GM19328 (cell line): ENCODE results near the gene PGBD5.
"Not testable (repeated sequence)": the region's sequence is repeated elsewhere in the genome, so short reads cannot be mapped to it uniquely, and the experiment has no call there.

Source experiments
- ATAC-seq: cut with Tn5 transposase; IDR thresholded peaks from one replicate; pipeline ENCODE4 v1.9.1; 2021; ENCODE audit warnings: mild to moderate bottlenecking, moderate library complexity; ENCODE audit not compliant: unreplicated experiment

PGBD5 gene

DNA sequence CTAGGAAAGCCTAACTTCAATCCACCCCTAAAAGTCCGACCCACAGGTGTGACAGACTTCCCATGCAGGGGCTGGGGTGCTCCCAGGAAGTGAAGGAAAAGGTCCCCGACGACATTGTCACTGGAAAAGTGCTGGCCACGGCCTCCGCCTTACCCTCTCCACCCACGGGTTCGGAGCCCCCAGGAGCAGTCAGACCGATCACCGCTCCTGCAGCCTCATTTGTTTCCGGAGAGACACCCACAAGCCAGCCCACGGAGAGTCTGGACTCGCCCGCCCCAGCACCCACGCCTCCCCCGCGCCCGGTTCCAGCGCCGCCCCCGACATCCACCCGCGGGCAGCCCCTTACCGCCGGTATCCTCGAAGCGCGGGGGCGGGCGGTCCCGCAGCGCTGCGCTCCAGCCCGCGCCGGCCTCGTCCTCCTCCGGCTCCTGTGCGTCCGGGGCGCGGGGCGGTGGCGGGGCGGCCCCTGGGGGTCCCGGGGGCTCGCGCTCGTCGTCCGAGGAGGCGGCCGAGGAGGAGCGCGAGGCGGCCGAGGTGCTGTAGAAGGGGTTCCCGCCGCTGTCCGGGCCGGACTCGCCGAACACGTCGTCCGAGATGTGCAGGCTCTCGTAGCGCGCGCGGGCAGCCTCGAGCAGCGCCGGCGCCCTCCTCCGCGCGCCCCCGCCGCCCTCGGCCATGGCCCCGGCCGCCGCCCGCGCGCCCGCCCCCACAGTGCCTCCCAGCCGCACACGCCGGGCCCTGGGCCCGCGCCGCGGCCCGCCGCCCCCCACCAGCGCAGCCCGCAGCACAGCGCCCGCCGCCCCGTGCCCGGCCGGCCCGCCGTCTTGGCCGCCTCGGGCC lies 660 bp downstream of the PGBD5 start:
- ATAC-seq = no peak

DNA sequence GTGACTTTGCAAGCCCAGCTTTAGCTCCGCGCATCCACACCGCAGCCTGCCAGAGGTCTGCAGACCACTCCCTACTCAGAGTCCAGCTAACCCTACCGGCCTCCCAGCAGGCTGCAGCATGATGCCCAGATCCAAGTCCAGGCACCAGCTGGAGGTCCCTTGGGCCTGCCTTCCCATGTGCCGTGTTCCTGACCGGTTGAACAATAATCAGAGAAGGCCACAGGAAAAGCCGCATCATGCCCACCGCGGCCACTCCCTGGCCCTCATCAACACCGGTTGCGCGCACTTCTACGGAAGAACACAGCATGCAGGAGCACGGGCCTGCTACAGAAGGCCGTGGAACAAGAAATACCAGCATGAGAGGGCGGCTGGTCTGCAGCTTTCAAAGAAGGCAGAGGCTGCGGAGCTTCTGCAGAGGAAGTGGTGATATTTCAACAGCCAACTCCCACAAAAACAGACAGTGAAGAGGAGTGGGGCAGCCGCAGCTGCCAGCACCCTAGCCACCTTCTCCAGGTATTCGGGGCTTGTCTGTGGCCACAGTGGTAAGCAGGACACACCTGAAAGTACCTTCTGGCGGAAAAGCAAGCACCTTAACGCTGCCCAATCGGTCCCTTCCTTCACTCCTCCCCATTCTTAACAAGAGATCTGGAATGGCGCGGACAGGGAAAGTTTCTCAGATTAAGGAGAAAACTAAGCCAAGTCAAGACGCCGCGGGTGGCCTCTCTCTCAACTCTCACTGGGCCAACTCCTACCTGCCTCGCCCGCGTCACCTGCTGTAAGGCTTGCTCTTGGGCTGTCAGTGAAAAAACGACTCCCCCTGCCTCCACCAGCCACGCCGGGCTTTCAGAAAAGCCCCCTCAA lies 1.5 kb downstream of the PGBD5 start:
- no peak for ATAC-seq

DNA sequence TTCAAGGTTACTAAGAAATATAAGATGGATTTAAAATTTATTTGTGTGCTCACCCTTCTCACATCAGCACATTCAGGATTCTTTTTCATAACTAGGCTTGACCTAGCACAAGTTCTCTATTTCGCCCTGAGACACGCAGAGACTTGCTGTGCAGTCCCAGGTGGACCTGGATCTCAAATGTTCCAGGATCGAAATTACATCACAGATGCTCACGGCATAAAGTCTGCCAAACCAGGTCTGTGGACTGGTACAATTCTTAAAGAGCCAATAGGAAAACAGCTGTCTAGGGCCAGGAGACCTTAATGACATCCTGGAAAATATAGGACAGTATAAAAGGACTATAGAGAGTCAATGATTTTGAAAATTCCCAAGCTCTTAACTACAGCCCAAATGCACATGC lies 2.2 kb downstream of the PGBD5 start:
- no peak for ATAC-seq

DNA sequence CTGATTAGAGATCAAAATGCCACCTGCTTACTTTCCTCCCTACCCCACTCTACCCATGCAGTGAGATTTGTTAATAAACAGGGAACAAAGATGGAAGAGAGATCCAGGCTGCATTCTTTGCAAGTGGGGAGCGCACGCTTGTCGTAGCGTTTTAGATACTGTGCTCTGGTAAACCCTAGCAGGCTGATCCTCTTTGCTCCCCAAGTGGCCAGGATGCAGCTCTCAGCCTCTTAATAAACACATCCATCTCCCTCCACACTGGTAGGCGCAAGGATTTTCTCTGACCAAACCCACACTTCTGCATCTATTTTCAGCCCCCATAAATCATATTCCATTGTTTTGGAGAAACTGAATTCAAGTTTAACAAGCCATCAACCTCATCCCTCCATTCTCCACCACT lies 2.9 kb downstream of the PGBD5 start:
- no peak for ATAC-seq

DNA sequence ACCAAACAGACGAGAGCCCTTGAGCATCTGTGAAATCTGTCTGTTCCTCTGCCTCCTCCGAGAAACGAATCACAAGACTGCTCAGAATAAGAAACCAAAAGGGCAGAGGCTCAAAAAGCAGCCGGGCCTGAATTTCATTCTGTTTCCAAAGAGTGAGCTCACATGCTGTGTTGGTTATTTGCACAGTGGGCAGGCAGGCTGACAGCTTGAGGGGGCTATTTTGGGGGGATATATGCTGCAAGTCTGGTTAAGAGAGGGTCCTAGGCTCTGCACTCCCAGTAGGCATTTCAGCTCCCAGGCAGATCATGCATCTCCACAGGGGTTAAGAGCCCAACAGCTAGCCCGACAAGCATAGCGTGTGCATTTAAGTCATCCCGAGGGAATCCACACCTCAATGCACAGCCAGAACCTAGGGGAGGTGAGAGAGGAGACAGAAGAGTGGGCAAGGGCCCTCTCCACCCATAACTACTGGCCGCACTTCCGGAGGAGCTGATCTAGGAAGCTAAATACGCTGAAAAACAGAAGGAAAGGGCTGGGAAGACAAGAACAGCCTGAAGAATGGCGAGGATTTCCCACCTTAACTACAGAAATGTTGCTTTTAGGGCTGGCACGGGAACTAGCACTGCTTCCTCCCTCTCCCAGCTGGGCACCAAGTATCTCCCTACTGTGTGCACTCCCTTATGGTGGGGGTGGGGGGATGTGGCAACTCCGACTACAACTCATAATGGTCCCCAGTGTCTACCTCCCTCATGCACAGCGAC lies 3.7 kb downstream of the PGBD5 start:
- ATAC-seq = no peak

DNA sequence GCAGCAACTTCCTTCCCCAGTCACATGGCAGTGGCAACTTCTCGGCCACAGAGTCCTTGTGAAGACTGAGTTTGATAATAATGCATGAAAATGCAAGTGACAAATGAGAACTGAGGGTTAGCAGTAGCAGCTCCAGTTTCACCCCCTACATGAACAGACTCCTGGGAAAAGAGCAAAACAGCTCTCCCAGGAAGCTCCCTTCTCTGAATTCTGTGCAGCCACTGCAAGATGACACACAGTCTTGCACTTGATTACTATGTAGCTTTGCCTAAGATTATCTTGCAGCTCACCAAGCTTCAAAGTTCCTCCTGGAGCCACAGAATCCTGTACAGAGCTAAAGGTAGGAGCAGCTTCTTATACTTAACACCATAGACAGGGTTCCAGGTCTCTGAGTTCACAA lies 4.7 kb downstream of the PGBD5 start:
- no peak for ATAC-seq

DNA sequence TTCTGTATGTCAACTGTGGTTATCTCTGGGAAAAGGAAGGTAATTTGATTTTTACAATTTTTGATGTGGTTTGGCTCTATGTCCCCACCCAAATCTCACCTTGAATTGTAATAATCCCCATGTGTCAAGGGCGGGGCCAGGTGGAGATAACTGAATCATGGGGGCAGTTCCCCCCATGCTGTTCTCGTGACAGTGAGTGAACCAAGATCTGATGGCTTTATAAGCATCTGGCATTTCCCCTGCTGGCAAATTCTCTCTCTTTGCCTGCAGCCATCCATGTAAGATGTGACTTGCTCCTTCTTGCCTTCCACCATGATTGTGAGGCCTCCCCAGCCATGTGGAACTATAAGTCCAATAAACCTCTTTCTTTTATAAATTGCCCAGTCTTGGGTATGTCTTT lies 5.8 kb downstream of the PGBD5 start:
- ATAC-seq = not testable (repeated sequence)

DNA sequence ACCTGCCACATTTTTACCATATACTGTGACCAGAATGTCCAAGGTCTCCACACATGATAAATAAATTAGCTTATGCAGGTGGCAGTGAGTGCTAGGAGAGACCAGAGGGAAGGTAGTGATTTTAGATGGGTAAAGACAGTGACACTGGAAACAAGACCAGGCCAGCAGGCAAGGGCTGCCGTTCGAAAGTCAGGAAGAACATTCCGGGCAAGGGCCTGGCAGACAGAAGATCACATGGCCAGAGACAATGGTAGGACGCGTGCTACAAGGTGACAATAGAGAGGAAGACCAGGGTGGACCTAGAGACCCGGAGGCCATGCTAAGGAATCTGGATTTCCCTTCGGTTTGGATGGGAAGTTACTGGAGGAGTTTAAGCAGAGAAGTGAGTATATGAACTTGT lies 9.7 kb downstream of the PGBD5 start:
- ATAC-seq = no peak

DNA sequence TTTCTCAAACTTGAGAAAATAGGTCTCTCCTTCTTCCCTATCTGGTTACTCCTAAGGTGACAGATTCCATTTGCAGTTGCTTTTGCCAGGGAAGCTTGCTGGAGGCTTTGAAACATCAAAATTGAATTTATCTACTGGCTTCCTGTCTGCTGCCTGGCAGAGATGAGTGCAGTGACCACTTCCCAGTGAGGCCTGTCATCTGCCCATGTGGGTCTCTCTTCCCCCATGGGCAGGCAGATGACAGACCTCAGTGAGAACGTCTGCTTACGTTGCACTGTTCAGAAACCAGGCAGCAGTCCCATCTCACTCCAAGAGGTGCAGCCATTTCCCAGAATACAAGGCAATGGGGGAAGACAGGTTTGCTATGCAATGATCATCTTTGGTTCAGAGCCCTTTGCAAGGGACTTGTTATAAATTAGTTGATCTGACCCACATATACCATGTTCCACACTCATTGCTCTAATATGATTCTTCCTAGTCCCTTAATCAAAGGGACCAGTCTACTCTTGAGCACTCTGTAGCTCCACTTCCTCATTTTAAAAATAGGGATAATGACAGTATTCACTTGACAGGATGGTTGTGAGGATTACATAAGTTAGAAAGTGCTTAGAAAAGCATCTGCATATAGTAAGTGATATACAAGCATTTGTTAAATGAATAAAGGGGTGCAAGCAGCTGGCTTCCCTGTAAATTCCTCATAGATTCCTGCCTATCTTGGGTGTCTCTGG lies 10.6 kb downstream of the PGBD5 start:
- no peak for ATAC-seq

DNA sequence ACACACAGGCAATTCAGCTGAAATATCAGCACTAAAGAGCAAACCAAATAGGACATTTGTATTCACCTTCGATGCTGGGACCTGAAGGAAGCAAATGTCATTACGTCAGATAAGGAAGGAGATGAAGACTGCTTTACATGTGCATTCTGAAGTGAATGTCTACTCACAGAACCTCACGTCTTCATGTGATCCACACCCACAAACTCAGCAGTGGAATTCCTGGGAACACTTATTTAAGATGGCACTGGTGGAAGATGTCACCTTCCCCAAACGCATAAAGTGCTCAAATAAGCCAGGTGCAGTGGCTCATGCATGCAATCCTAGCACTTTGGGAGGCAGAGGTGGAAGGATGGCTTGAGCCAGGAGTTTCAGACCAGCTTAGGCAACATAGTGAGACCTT lies 11.4 kb downstream of the PGBD5 start:
- ATAC-seq = no peak

DNA sequence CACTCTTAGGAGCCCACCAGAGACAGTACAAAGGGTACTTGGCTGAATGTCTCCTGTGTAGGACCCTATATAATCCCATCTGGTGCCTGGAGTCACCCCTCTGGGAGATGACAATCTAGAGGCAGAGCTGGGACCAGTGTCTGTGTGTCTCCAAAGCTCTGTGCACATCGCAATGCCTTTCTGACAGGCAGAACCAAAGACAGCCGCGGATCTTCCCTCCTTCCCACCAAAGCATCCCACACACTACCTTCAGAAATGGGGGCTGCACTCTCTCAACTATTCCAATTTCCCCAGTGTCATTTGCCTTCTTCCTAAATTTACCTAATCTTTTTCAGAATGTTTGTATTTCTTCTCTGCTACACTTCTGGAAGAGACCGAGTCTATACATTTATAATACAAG lies 12.0 kb downstream of the PGBD5 start:
- ATAC-seq = no peak

DNA sequence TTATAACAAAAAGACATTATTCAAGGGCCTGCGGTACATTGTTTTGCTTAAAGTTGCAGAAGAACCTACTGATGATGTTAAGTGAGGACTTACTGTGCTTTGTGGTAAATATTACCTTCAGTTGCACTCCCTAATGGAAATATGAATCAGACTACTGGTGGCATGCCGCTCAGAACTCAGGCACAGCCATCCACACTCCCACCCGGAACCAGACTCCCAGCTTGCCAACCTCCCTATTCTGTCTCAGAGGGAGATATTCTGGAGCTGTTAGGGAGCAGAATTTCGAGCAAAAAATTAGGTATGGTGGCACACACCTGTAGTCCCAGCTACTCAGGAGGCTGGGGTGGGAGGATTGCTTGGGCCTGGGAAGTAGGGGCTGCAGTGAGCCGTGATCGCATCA lies 13.1 kb downstream of the PGBD5 start:
- ATAC-seq = no peak

DNA sequence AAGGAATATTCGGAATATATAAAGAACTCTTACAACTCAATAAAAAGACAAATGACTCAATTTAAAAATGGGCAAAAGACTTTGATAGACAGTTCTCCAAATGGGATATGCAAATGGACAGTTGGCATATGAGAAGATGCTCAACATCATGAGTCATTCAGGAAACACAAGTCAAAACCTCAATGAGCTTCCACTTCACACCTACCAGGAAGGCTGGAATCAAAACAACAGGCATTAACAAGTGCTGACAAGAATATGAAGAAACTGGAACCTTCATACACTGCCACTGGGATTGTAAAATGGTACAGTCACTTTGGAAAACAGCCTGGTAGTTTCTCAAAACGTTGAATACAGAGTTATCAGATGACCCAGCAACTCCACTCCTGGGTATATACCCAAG lies 17.2 kb downstream of the PGBD5 start:
- ATAC-seq = no peak

DNA sequence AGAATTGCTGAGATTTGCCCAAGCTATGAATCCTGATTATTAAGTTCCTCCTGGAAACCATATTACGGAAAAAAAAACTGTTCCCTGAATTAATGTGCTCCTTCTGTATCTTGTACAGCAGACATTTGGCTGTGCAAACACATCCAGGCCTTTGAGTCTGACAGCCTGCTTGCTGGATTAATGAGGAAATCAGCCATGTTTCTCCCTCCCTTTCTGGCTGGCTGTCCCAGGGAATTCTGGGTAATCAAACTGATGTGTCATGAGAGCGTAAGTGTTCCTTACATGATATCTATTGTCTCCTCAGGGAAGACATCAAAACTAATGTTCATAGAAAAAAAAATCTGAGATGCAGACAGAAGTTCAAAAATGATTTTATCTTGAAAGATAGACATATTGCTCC lies 18.8 kb downstream of the PGBD5 start:
- no peak for ATAC-seq

DNA sequence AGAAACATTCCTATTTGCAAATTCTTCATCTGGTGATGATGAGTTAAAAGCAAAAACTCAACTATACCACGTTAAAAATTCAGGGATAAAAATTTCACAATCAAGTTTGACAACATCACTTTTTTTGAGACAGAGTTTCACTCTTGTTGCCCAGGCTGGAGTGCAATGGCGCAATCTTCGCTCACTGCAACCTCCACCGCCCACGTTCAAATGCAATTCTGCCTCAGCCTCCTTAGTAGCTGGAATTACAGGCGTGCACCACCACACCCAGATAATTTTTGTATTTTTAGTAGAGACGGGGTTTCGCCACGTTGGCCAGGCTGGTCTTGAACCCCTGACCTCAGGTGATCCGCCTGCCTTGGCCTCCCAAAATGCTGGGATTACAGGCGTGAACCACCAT lies 19.4 kb downstream of the PGBD5 start:
- ATAC-seq = not testable (repeated sequence)

DNA sequence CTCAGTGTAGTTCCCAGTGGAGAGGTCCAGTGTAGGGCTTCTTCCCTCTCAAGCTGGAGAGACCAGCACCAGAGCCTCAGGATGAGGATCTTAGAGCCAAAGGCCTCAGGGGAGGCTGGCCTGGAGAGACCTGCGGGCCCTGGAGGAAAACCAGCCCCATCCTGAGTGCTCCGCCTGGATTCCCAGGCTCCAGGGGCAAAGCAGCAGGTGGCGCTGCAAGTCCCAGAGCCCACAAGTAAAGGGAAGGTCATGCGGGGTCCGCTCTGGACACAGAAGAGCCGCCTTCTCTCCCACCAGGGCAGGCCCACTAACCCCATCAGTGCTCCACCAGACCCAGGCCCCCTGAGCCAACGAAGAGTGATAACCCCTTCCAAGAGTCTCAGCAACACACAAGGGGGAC lies 22.7 kb downstream of the PGBD5 start:
- ATAC-seq = no peak

DNA sequence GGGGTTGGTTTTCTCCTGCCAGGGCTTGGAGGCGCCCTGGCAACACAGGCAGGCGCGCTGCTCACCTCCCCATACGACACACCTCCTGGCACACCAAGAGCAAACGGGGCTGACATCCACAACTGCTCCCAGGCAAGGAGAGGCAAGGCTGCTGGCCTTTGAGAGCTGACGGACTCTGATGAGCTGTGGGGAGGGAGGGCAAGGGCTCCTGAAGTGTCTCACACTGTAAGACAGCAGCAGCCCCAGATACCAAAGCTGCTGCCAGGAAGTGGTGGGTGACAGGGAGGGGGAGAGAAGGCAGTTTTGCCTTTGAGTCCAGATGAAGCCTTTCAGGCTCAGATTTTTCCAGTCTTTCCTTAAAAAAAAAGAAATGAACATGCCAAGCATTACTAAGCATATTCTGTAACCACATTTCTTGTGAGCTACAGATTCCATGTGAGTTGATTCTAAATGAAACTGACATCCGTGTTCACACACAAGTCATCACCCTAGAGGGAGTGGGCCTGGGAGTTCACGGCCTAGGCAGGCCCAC lies 24.3 kb downstream of the PGBD5 start:
- no peak for ATAC-seq

DNA sequence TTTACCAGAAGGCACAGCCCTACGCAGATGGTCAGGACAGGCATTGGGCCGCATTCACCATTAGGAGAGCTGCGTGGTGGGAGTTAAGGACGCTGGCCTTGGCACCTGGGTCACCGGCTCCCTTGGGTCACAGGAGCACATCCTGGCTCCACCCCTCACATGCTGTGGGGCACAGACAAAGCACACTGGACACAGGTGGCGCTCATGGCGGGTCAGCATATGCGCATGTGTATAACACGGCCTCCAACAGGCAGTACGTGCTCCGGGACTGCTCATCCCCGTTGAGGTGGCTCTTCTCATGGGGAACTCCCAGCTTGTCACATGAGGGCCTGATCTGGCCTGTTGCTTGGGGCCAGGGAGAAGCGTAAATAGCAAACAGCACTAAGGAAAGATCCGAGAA lies 25.0 kb downstream of the PGBD5 start:
- ATAC-seq = no peak

DNA sequence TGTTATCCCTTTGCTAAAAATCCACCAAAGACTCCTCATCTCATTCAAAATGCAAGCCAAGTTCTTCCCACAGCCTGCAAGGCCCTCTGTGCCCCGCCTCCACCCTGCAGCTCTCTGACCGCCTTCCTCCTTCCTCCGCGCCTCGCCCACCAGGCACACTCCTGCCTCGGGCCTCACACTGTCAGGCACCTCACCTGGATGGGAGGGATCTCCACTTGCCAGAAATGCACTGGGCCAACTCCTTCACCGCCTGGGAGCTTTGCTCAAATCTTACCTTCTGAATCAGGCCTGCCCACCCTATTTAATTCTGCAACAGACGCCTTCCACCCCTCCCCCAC lies 26.2 kb downstream of the PGBD5 start:
- ATAC-seq = no peak

DNA sequence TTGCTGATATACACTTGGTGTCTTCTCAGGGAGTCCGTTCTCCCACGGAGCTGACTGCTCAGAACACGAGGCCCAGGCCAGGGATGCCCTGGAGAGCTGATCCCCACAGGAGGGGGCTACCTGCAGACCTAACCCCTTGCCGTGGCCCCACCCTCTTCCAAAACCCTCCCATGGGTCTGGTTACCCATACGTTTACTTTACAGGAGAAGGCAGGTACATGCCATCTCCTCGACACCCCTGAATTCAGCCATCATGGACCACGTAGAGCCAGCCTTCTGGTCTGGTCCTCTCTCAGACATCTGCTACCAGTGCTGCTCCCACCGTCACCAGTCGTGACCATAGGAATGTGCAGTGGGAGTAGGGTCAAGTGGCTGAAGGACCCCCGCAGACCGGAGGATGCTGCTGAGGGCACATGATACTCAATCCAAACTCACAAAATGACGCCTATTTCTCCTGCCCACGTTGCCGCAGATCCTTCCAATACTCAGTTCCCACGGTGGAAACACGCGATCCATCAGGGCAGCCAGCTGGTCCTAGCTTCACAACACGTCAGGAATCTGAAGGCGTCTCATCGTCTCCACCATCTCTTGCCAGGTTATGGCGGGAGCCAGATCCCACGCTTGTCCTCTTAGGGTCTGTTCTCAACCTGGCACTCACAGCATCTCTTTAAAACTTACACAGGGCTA lies 26.7 kb downstream of the PGBD5 start:
- no peak for ATAC-seq
